ENCODE data around the gene RAD17.
"Not testable (repeated sequence)": the region's sequence is repeated elsewhere in the genome, so short reads cannot be mapped to it uniquely, and the experiment has no call there.

Gene RAD17

GRCh38 chr5:69369340-69370121 lies at the start of gene RAD17, which contains the start of the genes AK6 and TAF9:
TSS of gene RAD17 (plus strand) at chr5:69369818. CDS start at chr5:69372209, 2,391 bp downstream.
TSS of gene AK6 (minus strand) at chr5:69369520. CDS start at chr5:69369490, 30 bp downstream.
TSS of gene TAF9 (minus strand) at chr5:69369520. CDS start at chr5:69365737, 3,783 bp downstream.
- DNase-seq (peak; percentile 95), ATAC-seq (peak; percentile 98)

- ATAC-seq (no peak), DNase-seq (no peak)
Observed at GRCh38 chr5:69326365-69326764, 43.3 kb upstream of the RAD17 start.

GRCh38 chr5:69329905-69330489 lies 39.6 kb upstream of the RAD17 start:
- ATAC-seq = no peak
- no peak for DNase-seq

GRCh38 chr5:69331528-69332445 lies 37.8 kb upstream of the RAD17 start:
- ATAC-seq (no peak), DNase-seq (no peak)

GRCh38 chr5:69333668-69334315 lies 35.8 kb upstream of the RAD17 start:
- ATAC-seq, DNase-seq: not testable (repeated sequence)

GRCh38 chr5:69334793-69335268 lies 34.8 kb upstream of the RAD17 start:
- ATAC-seq (peak; percentile 79), DNase-seq (peak; percentile 84)

GRCh38 chr5:69335341-69335935 lies 34.2 kb upstream of the RAD17 start:
- ATAC-seq (no peak), DNase-seq (no peak)

GRCh38 chr5:69341520-69342161 lies 28.0 kb upstream of the RAD17 start:
- no peak for DNase-seq
- ATAC-seq = no peak

GRCh38 chr5:69343083-69343482 lies 26.5 kb upstream of the RAD17 start:
- DNase-seq (no peak), ATAC-seq (no peak)

- DNase-seq (no peak), ATAC-seq (no peak)
Observed at GRCh38 chr5:69350664-69351063, 19.0 kb upstream of the RAD17 start.

GRCh38 chr5:69359699-69360098 lies 9.9 kb upstream of the RAD17 start:
- DNase-seq = no peak
- no peak for ATAC-seq

- no peak for ATAC-seq
Observed at GRCh38 chr5:69360442-69360841, 9.2 kb upstream of the RAD17 start.

GRCh38 chr5:69364414-69364813 lies 5.2 kb upstream of the RAD17 start:
- ATAC-seq (no peak), DNase-seq (no peak)

More at GRCh38 chr5:69360442-69360841, 9.2 kb upstream of the RAD17 start:
- DNase-seq = no peak

- ATAC-seq (no peak), DNase-seq (no peak)
Observed at GRCh38 chr5:69364850-69365249, 4.8 kb upstream of the RAD17 start.

- ATAC-seq (no peak), DNase-seq (no peak)
Observed at GRCh38 chr5:69367697-69368279, 1.8 kb upstream of the RAD17 start.

GRCh38 chr5:69368458-69369339 lies 919 bp upstream of the RAD17 start:
- ATAC-seq (no peak), DNase-seq (peak; percentile 26)

GRCh38 chr5:69370335-69370734 lies 717 bp downstream of the RAD17 start:
- DNase-seq = peak; percentile 22
- not testable (repeated sequence) for ATAC-seq

- DNase-seq = no peak
- ATAC-seq = no peak
Observed at GRCh38 chr5:69372394-69372793, 2.8 kb downstream of the RAD17 start.

- ATAC-seq (no peak), DNase-seq (no peak)
Observed at GRCh38 chr5:69374911-69375446, 5.4 kb downstream of the RAD17 start.

Data from stimulated activated naive CD8-positive, alpha-beta T cell treated with anti-CD3 and anti-CD28 coated beads, Interleukin-15, Interleukin-2, amounts not matched to agents 100 U/mL and 50 U/mL, for 24 hours (primary cell).